H54 (cell line): ENCODE results near the gene LMF1.
A peak's percentile ranks its signal among the peaks of the same experiment; 100 is the strongest.

ENCODE experiments used
- DNase-seq: peaks from one replicate; pipeline ENCODE4 v3.0.0; 2011; ENCODE audit warnings: low spot score, mixed read lengths; ENCODE audit not compliant: insufficient read length
- FAIRE-seq: peaks from 3 replicates; lab custom pipeline; 2011; peaks lifted over from hg19 to GRCh38; lab: Jason Lieb, UNC
- POLR2A ChIP-seq: IDR thresholded peaks from 2 replicates; pipeline ENCODE4 v1.6.1; 2011; ENCODE audit warnings: low read depth, mild to moderate bottlenecking, low read length

LMF1 gene

GRCh38 chr16:819336-820043 is 151.3 kb downstream of the LMF1 start:
- FAIRE-seq: no peak
- no peak for TF ChIP-seq POLR2A
- no peak for DNase-seq

GRCh38 chr16:818592-818991 is 152.2 kb downstream of the LMF1 start:
- DNase-seq: no peak
- no peak for TF ChIP-seq POLR2A
- FAIRE-seq: peak; percentile 15

GRCh38 chr16:818132-818531 is 152.7 kb downstream of the LMF1 start:
- DNase-seq (no peak), FAIRE-seq (no peak)
- no peak for TF ChIP-seq POLR2A

GRCh38 chr16:817001-817906 is 153.5 kb downstream of the LMF1 start:
- no peak for TF ChIP-seq POLR2A
- no peak for FAIRE-seq
- no peak for DNase-seq

- FAIRE-seq (no peak), DNase-seq (no peak)
- TF ChIP-seq POLR2A: no peak
These were observed 154.9 kb downstream of the LMF1 start for GRCh38 chr16:815861-816260.

- no peak for FAIRE-seq
- peak; percentile 92 for DNase-seq
- TF ChIP-seq POLR2A: no peak
These were observed 155.8 kb downstream of the LMF1 start for GRCh38 chr16:814974-815373.

- FAIRE-seq (no peak), DNase-seq (no peak)
- TF ChIP-seq POLR2A: no peak
These were observed 156.8 kb downstream of the LMF1 start for GRCh38 chr16:813916-814412.

- FAIRE-seq (no peak), DNase-seq (no peak)
- no peak for TF ChIP-seq POLR2A
These were observed 157.4 kb downstream of the LMF1 start for GRCh38 chr16:813204-813915.

- no peak for DNase-seq
- TF ChIP-seq POLR2A: no peak
- no peak for FAIRE-seq
These were observed 162.7 kb downstream of the LMF1 start for GRCh38 chr16:808085-808386.

GRCh38 chr16:807347-808084 is 163.3 kb downstream of the LMF1 start:
- DNase-seq: peak; percentile 94
- TF ChIP-seq POLR2A: peak; percentile 42
- FAIRE-seq: peak; percentile 27

GRCh38 chr16:805474-805873 is 165.3 kb downstream of the LMF1 start:
- DNase-seq (no peak), FAIRE-seq (no peak)
- no peak for TF ChIP-seq POLR2A

GRCh38 chr16:804193-805048 is 166.4 kb downstream of the LMF1 start:
- DNase-seq: no peak
- TF ChIP-seq POLR2A: no peak; the same call in 1 of the 2 replicates
- no peak for FAIRE-seq

GRCh38 chr16:803754-804080 is 167.1 kb downstream of the LMF1 start:
- no peak for TF ChIP-seq POLR2A
- DNase-seq: no peak
- no peak for FAIRE-seq
